Peyer's patch (tissue), 4 donors: ENCODE data around the gene GRID2IP. TPM values are rescaled to one million over a fixed set of nuclear protein-coding genes. Genes with fewer than 3 reads are reported as not detected.

Experiments used
- DNase-seq, 3 donors: peaks; one replicate each; pipeline ENCODE4 v3.0.0-alpha.2; 2017 to 2019
- H3K27ac ChIP-seq, 4 donors: fragments of 200-600 bp; sonication (generic); one replicate each; pipeline ENCODE4 v1.5.1; 2016 to 2019
- H3K27me3 ChIP-seq, 2 donors: fragments of 200-600 bp; sonication (generic); one replicate each; pipeline ENCODE4 v1.5.1; 2019
- H3K36me3 ChIP-seq, 3 donors: fragments of 200-600 bp; sonication (generic); one replicate each; pipeline ENCODE4 v1.5.1; 2016 to 2019
- H3K4me1 ChIP-seq, 4 donors: fragments of 200-600 bp; sonication (generic); one replicate each; pipeline ENCODE4 v1.5.1; 2016 to 2019
- H3K4me3 ChIP-seq, 4 donors: fragments of 200-600 bp; sonication (generic); 1 replicate in 3 of 4; 2 replicates in 1 of 4; pipeline ENCODE4 v1.5.1; 2016 to 2019; ENCODE audit warnings: mild to moderate bottlenecking in 1 of 4
- H3K9me3 ChIP-seq, 4 donors: fragments of 200-600 bp; sonication (generic); one replicate each; pipeline ENCODE4 v1.5.1; 2016 to 2019; ENCODE audit warnings: mild to moderate bottlenecking in 1 of 4
- CTCF ChIP-seq, 6 experiments: fragments of 450-650 bp in 4 of 6; fragments of 200-600 bp in 2 of 6; sonication (generic) in 1 of 6; IDR thresholded peaks; one replicate each; pipeline ENCODE4 v1.5.1; 2017 to 2019; ENCODE audit warnings: antibody characterized with exemption in 6 of 6, mild to moderate bottlenecking in 3 of 6, moderate library complexity in 1 of 6
- POLR2A ChIP-seq, 2 donors: fragments of 450-650 bp; IDR thresholded peaks; one replicate each; pipeline ENCODE4 v1.5.1; 2017; ENCODE audit warnings: antibody characterized with exemption in 2 of 2, mild to moderate bottlenecking in 2 of 2, moderate library complexity in 2 of 2
- total RNA-seq, 4 donors: library from RNA; depleted of rRNA; stranded (reverse); fragments of >200 nt; gene quantifications; one replicate each; pipeline ENCODE4 v1.1.0, GENCODE V29; 2016

The GRID2IP gene
- total RNA-seq, 4 donors from 2014 or later = 0.40 to 0.95 (median 0.88) TPM; not detected in 1

- Histone ChIP-seq H3K4me1 (no peaks in the 10 kb centered on the region), H3K9me3 (no peaks in the 10 kb centered on the region), H3K27ac (no peak overlapping the region), H3K36me3 (no peaks in the 10 kb centered on the region), H3K27me3 (no peaks in the 10 kb centered on the region), H3K4me3 (no peak overlapping the region)
- no peak for DNase-seq
- TF ChIP-seq POLR2A (IDR thresholded peaks at IDR 0.05) (no peak), CTCF (IDR thresholded peaks at IDR 0.05) (no peak)
Observed at GRCh38 chr7:6495597-6496262, 55.5 kb downstream of the GRID2IP start.

- H3K4me1 ChIP-seq = no peaks in the 10 kb centered on the region
- DNase-seq = no peak
- no peak overlapping the region for H3K27ac ChIP-seq
- TF ChIP-seq CTCF (IDR thresholded peaks at IDR 0.05) = no peak
- TF ChIP-seq POLR2A (IDR thresholded peaks at IDR 0.05) = no peak
- no peaks in the 10 kb centered on the region for H3K36me3 ChIP-seq
- H3K9me3 ChIP-seq = peaks cover 0 to 3% (median 0%) of the 10 kb centered on the region in 4 donors
- no peak overlapping the region for H3K4me3 ChIP-seq
- no peaks in the 10 kb centered on the region for H3K27me3 ChIP-seq
Observed at GRCh38 chr7:6494365-6494764, 56.9 kb downstream of the GRID2IP start.

- Histone ChIP-seq H3K36me3 (no peaks in the 10 kb centered on the region), H3K27ac (no peak overlapping the region), H3K9me3 (peaks cover 0 to 3% (median 0%) of the 10 kb centered on the region in 4 donors), H3K27me3 (no peaks in the 10 kb centered on the region), H3K4me3 (no peak overlapping the region), H3K4me1 (no peaks in the 10 kb centered on the region)
- DNase-seq = no peak
- TF ChIP-seq POLR2A (IDR thresholded peaks at IDR 0.05) = no peak
- no peak for TF ChIP-seq CTCF (IDR thresholded peaks at IDR 0.05)
Observed at GRCh38 chr7:6491194-6491593, 60.1 kb downstream of the GRID2IP start.

- DNase-seq = no peak
- no peak overlapping the region for H3K4me3 ChIP-seq
- H3K27ac ChIP-seq = no peak overlapping the region
- TF ChIP-seq CTCF (IDR thresholded peaks at IDR 0.05) (no peak), POLR2A (IDR thresholded peaks at IDR 0.05) (no peak)
- H3K36me3 ChIP-seq = no peaks in the 10 kb centered on the region
- H3K9me3 ChIP-seq = peaks cover 0 to 3% (median 0%) of the 10 kb centered on the region in 4 donors
- H3K4me1 ChIP-seq = peaks cover 0 to 2% (median 0%) of the 10 kb centered on the region in 4 donors
- no peaks in the 10 kb centered on the region for H3K27me3 ChIP-seq
Observed at GRCh38 chr7:6489612-6490011, 61.6 kb downstream of the GRID2IP start.

GRCh38 chr7:6487184-6487545 lies 64.1 kb downstream of the GRID2IP start:
- TF ChIP-seq POLR2A (IDR thresholded peaks at IDR 0.05) (no peak), CTCF (IDR thresholded peaks at IDR 0.05) (no peak)
- no peak for DNase-seq
- Histone ChIP-seq H3K4me3 (no peak overlapping the region), H3K9me3 (peaks cover 0 to 3% (median 0%) of the 10 kb centered on the region in 4 donors), H3K4me1 (peaks cover 0 to 11% (median 4%) of the 10 kb centered on the region in 4 donors), H3K36me3 (no peaks in the 10 kb centered on the region), H3K27me3 (no peaks in the 10 kb centered on the region), H3K27ac (no peak overlapping the region)
